Adrenal gland (tissue), 12 donors: ENCODE measurements around the gene COMT. TPM values are rescaled to one million over a fixed set of nuclear protein-coding genes. Genes with fewer than 3 reads are reported as not detected.
A peak's percentile ranks its signal among the peaks of the same experiment; 100 is the strongest.

Experiments
- DNase-seq, 7 donors: peaks; one replicate each; pipeline ENCODE4 v3.0.0-alpha.2; 2019 to 2020
- H3K27ac ChIP-seq, 5 donors: fragments of 200-600 bp; sonication (generic) in 4 of 5; 1 replicate in 3 of 5; 2 replicates in 2 of 5; pipeline versions ENCODE4 v1.5.1 to v1.8.0; 2016 to 2020; ENCODE audit warnings: mild to moderate bottlenecking in 1 of 5
- H3K27me3 ChIP-seq: fragments of 200-600 bp; 2 replicates; pipeline ENCODE4 v1.8.0; 2021
- H3K36me3 ChIP-seq, 2 donors: fragments of 200-600 bp; replicated peaks in 1 of 2; 1 replicate in 1 of 2; 2 replicates in 1 of 2; pipeline versions ENCODE4 v1.5.1 to v1.8.0; 2018 to 2022
- H3K4me1 ChIP-seq, 2 donors: fragments of 200-600 bp; replicated peaks in 1 of 2; 1 replicate in 1 of 2; 2 replicates in 1 of 2; pipeline versions ENCODE4 v1.5.1 to v1.8.0; 2018 to 2021
- H3K4me3 ChIP-seq, 4 donors: fragments of 200-600 bp; sonication (generic) in 3 of 4; one replicate each; pipeline ENCODE4 v1.5.1; 2016 to 2018
- H3K9me3 ChIP-seq, 3 donors: fragments of 200-600 bp; sonication (generic) in 1 of 3; replicated peaks in 1 of 3; 1 replicate in 2 of 3; 2 replicates in 1 of 3; pipeline versions ENCODE4 v1.5.1 to v1.8.0; 2016 to 2021
- POLR2A ChIP-seq, 2 donors: fragments of 450-650 bp; IDR thresholded peaks; one replicate each; pipeline ENCODE4 v1.6.1; 2017; ENCODE audit warnings: antibody characterized with exemption in 2 of 2, mild to moderate bottlenecking in 2 of 2, moderate library complexity in 1 of 2
- WGBS, 4 donors: extraction: QIAGEN DNeasy Blood & Tissue Kit in 2 of 4; methylation state at CpG; one replicate each; pipeline versions ENCODE4 v1.1.5 to v1.1.7; 2013 to 2017; 5-methylcytosine and 5-hydroxymethylcytosine counted together
- intact Hi-C, 2 donors: fragments of 100-400 bp; cut with DNase I; formaldehyde crosslinking; loops; one replicate each; pipeline versions ENCODE4 v1.14.1 to v1.15.0; 2022 to 2023
- polyA plus RNA-seq, 3 donors: library from polyadenylated mRNA; stranded (reverse); fragments of 200-250 nt in 2 of 3; fragments of 350-450 nt in 1 of 3; fragmentation: Illumina TruSeq in 1 of 3; extraction: RNeasy Lipid Tissue Mini Kit (QIAGEN cat#74804) in 1 of 3; gene quantifications; one replicate each; pipeline ENCODE4 v1.2.3, GENCODE V29; 2013 to 2014
- total RNA-seq, 9 donors: library from RNA; depleted of rRNA in 4 of 9; stranded (reverse); fragments of >200 nt in 4 of 9; fragments of 120-200 nt in 1 of 9; fragmentation: NEBNext Ultra II Directional in 1 of 9; extraction: Animal tissue kit (Norgen Biotek cat#: 25700) in 1 of 9; gene quantifications; one replicate each; pipeline versions ENCODE4 v1.1.0 to v1.2.4, GENCODE V29; 2013 to 2023
- TF ChIP-seq, protein P1 (sequence below), 6 experiments: fragments of 450-650 bp in 4 of 6; fragments of 200-600 bp in 2 of 6; sonication (generic) in 1 of 6; IDR thresholded peaks; 1 replicate in 5 of 6; 2 replicates in 1 of 6; pipeline versions ENCODE4 v1.5.1 to v1.8.0; 2016 to 2021; ENCODE audit warnings: antibody characterized with exemption in 6 of 6, mild to moderate bottlenecking in 2 of 6, moderate library complexity in 1 of 6
- donor health status: healthy with polysubstance abuse.
- donor health status: Bipolar disorder and iron deficiency.
- donor health status: DM: yes; HTN: yes; CAD: no.
- donor health status: DM: no; HTN: no; CAD: no.
- donor health status: DM: no; HTN: no; CAD: no.
- donor health status: DM: yes; HTN: yes; CAD: no.

COMT gene
- total and polyA plus RNA-seq, 12 donors, result 51.3 to 743 (median 390) TPM

DNA sequence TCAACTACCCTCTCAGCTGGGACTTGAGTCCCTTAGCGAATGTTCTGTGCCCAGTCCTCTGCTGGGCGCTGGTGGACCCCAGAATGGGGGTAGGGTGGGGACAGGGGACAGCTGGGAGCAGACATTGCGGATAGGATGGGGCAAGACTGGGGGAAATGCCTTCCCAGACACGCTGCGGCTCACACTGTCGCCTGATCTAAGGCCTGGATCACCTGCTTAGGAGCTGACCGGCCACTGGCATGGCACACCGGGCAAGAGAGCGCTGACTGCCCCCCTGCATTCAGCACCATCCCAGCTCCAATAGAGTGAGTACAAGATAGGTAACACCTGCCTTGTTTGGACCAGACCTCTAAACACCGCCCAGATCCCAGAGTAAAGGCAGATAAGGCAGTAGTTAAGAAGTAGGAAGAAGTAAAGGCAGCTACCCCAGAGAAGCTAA is 73.6 kb downstream of the COMT start:
- Histone ChIP-seq H3K9me3 (no peaks in the 10 kb centered on the region), H3K4me1 (peaks cover under 1 to 21% of the 10 kb centered on the region in 2 donors), H3K27me3 (no peaks in the 10 kb centered on the region), H3K36me3 (no peaks in the 10 kb centered on the region), H3K27ac (no peak overlapping the region), H3K4me3 (no peak overlapping the region)
- DNase-seq, result no peak
- intact Hi-C loops, result loop anchor here (5.0 to 10.0 kb wide), 2 partner anchors 43 to 80 kb away; no protein-coding TSS in a partner anchor
- TF ChIP-seq POLR2A (IDR thresholded peaks at IDR 0.05), result no peak
- TF ChIP-seq, protein P1, sequence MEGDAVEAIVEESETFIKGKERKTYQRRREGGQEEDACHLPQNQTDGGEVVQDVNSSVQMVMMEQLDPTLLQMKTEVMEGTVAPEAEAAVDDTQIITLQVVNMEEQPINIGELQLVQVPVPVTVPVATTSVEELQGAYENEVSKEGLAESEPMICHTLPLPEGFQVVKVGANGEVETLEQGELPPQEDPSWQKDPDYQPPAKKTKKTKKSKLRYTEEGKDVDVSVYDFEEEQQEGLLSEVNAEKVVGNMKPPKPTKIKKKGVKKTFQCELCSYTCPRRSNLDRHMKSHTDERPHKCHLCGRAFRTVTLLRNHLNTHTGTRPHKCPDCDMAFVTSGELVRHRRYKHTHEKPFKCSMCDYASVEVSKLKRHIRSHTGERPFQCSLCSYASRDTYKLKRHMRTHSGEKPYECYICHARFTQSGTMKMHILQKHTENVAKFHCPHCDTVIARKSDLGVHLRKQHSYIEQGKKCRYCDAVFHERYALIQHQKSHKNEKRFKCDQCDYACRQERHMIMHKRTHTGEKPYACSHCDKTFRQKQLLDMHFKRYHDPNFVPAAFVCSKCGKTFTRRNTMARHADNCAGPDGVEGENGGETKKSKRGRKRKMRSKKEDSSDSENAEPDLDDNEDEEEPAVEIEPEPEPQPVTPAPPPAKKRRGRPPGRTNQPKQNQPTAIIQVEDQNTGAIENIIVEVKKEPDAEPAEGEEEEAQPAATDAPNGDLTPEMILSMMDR (IDR thresholded peaks at IDR 0.05), result no peak
- 88 to 96% (median 93%) methylated on average over 3 to 10 of the region's 10 CpGs for whole genome bisulfite sequencing, 4 donors

DNA sequence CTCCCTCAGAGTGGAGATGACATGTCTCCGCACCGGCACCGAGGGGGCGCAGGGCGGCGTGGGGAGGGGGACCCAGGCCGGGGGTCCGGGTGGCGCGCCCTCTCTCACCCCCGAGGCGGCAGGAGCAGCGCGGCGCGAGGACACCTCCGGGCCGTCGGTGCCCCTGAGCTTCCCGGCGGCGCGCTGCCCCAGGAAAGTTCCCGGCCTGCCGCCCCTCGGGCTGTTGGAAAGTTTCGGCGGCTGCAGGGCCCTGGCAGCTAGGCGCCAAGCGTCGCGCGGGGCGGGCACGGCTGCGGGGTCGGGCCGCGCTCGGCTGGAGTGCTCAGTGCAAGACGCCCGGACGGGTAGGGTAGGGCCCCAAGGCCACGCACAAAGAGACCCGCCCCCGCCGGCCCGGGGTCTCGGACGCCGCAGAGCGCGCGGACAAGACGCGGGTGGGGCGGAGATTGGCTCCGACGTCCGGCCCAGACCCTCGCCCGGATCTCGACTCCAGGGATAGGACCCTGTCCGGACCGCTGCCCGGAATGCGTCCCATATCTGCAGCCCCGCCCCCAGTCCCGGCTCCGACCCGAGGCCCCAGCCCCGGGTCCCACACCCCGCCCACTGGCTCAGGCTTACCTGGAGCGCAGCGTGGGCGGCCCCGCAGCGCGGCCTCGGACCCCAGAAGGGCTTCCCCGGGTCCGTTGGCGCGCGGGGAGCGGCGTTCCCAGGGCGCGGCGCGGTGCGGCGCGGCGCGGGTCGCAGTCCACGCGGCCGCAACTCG is 74.6 kb downstream of the COMT start:
- Histone ChIP-seq H3K4me1 (peaks cover 6 to 17% of the 10 kb centered on the region in 2 donors), H3K27ac (peak overlapping the region in 1 of 5 donors; percentile 23)

DNA sequence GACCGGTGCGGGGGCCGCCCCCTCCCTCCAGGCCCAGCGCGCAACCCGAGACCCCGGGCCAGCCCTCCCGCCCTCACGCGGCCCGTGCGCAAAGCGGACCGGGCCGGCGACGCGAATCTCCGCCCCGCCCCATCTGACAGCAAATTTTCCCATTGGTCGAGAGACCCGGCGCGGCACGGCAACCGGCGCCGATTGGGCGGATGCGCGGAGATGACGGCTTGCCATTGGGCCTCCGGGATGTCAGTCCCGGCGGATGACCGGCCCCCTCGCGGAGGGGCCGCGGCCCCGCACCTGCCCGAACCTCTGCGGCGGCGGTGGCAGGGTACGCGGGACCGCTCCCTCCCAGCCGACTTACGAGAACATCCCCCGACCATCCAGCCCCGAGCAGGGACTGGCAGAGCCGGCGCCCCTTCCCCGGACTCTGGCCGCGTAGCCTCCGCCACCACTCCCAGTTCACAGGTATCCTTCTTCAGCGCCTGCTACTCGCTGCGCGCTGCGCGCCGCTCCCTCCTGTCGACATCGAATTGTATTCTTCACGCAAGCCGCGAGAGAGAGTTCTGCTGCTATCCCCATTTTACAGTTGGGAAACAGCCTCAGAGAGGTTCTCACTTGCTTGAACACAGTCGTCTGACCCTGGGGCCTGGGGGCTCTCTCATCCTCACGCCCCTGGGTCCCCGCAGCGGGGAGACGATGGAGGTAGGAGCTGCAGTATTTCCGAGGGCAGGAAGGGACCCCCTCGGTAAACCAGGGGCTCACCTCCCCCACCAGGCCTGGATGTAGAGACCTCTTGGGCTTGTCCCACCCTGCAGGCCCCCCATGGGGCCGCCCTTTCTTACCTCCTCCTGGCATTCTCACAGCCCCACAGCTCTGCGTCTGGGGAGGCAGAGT is 75.4 kb downstream of the COMT start, which contains the start of gene ARVCF:
ARVCF (minus strand) TSS at position 90 of the 888 bp plus-strand sequence. CDS start 26,029 bp downstream, outside the sequence.
- peak within 1 kb of the TSS in 2 of 4 donors; percentile 46 to 85 for H3K4me3 ChIP-seq
- peak; percentile 89 to 96 (median 93) for DNase-seq
- intact Hi-C loops, result loop anchor here (5.0 to 10.0 kb wide), 2 partner anchors 45 to 78 kb away; no protein-coding TSS in a partner anchor
- no peaks in the 10 kb centered on the region for H3K36me3 ChIP-seq
- no peaks in the 10 kb centered on the region for H3K9me3 ChIP-seq
- H3K27me3 ChIP-seq, result no peaks in the 10 kb centered on the region
- 2 to 7% (median 4%) methylated on average over 16 to 79 of the region's 79 CpGs for WGBS, 4 donors
- TF ChIP-seq, protein P1 (IDR thresholded peaks at IDR 0.05), result peak in 5 of 6 experiments; percentile 19 to 43 (median 29)
- no peak for TF ChIP-seq POLR2A (IDR thresholded peaks at IDR 0.05)
- H3K4me1 ChIP-seq, result peaks cover 13 to 23% of the 10 kb centered on the region in 2 donors
- H3K27ac ChIP-seq, result peak within 1 kb of the TSS in 2 of 5 donors; percentile 23

More for the DNA sequence above, 74.6 kb downstream of the COMT start:
- no peaks in the 10 kb centered on the region for H3K9me3 ChIP-seq
- WGBS, 4 donors, result 0 to 2% (median 2%) methylated on average over 16 to 100 of the region's 101 CpGs
- peak overlapping the region in 2 of 4 donors; percentile 46 to 85 for H3K4me3 ChIP-seq
- DNase-seq, result peak in 1 of 7 donors; percentile 37
- H3K36me3 ChIP-seq, result no peaks in the 10 kb centered on the region
- TF ChIP-seq, protein P1 (IDR thresholded peaks at IDR 0.05), result no peak
- no peak for TF ChIP-seq POLR2A (IDR thresholded peaks at IDR 0.05)
- H3K27me3 ChIP-seq, result no peaks in the 10 kb centered on the region
- intact Hi-C loops, result loop anchor here (5.0 to 10.0 kb wide), 2 partner anchors 44 to 79 kb away; no protein-coding TSS in a partner anchor

DNA sequence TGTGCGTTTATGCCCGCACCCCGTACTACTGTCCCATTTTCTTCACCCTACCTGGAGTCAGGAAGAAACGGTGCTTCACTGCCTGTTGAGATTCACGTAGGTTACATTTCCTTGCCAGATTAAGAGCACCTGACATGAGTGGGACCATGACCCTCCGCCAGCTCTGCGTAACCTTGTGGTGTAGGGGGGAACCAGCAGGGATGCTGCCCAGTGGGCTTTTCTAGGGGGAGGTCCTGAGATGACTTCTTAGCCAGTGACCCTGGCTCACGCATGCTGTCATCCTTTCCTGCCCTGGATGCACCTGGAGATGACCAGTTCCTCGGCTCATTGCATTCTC is 76.0 kb downstream of the COMT start:
- no peak for DNase-seq
- intact Hi-C loops, result loop anchor here (5.0 to 10.0 kb wide), 2 partner anchors 45 to 77 kb away; no protein-coding TSS in a partner anchor
- Histone ChIP-seq H3K4me3 (no peak overlapping the region), H3K9me3 (no peaks in the 10 kb centered on the region), H3K27me3 (no peaks in the 10 kb centered on the region), H3K27ac (no peak overlapping the region), H3K36me3 (no peaks in the 10 kb centered on the region), H3K4me1 (peaks cover 19 to 29% of the 10 kb centered on the region in 2 donors)
- WGBS, 4 donors, result 48 to 56% (median 55%) methylated on average over 9 of the region's 9 CpGs
- no peak for TF ChIP-seq POLR2A (IDR thresholded peaks at IDR 0.05)
- TF ChIP-seq, protein P1 (IDR thresholded peaks at IDR 0.05), result no peak
